Loucy (cell line): ENCODE measurements around the gene RREB1.

Source experiments
- CTCF ChIP-seq: fragments of 200-600 bp; sonication (generic); conservative IDR thresholded peaks from 2 replicates; pipeline ENCODE4 v1.5.1; 2014; ENCODE audit warnings: mild to moderate bottlenecking, antibody characterized with exemption, low read length
- EZH2phosphoT487 ChIP-seq: fragments of 200-600 bp; IDR thresholded peaks from 2 replicates; pipeline ENCODE4 v1.6.1; 2018; ENCODE audit warnings: antibody characterized with exemption, mild to moderate bottlenecking, moderate library complexity, borderline replicate concordance

- TF ChIP-seq CTCF, result no peak
- TF ChIP-seq EZH2phosphoT487, result no peak
These were observed 80.7 kb downstream of the RREB1 start for GRCh38 chr6:7188492-7188891.
